H1 (cell line): ENCODE measurements around the gene TSHZ2. TPM values are rescaled to one million over a fixed set of nuclear protein-coding genes. Genes with fewer than 3 reads are reported as not detected.

ENCODE experiments used
- BCL11A ChIP-seq, 2 experiments: IDR thresholded peaks; one replicate each; pipeline ENCODE4 v1.6.1; 2011; ENCODE audit warnings: low read depth in 2 of 2, low read length in 2 of 2, mild to moderate bottlenecking in 2 of 2
- CBX5 ChIP-seq: fragments of 300-800, 300-1000 bp; sonication (generic); IDR thresholded peaks from 2 replicates; pipeline ENCODE4 v1.7.1; 2016; ENCODE audit warnings: antibody characterized with exemption, low read length, low read depth
- CBX8 ChIP-seq: fragments of 300-800, 300-1000 bp; sonication (generic); IDR thresholded peaks from 2 replicates; pipeline ENCODE4 v1.7.1; 2016; ENCODE audit warnings: low read depth, low read length, borderline replicate concordance
- KDM4A ChIP-seq: IDR thresholded peaks from one replicate; pipeline ENCODE4 v1.7.1; 2012; ENCODE audit warnings: low read depth, mild to moderate bottlenecking, moderate library complexity, low read length, inconsistent platforms; ENCODE audit not compliant: severe bottlenecking
- PHF8 ChIP-seq: fragments of 200-600 bp; sonication (generic); conservative IDR thresholded peaks from 2 replicates; pipeline ENCODE4 v1.7.1; 2012; ENCODE audit warnings: low read depth, mild to moderate bottlenecking, inconsistent platforms, low read length, moderate library complexity
- RXRA ChIP-seq: IDR thresholded peaks from 2 replicates; pipeline ENCODE4 v1.6.1; 2011; ENCODE audit warnings: low read depth, mild to moderate bottlenecking, low read length, moderate library complexity; ENCODE audit not compliant: insufficient read depth
- SUZ12 ChIP-seq: fragments of 200-600 bp; sonication (generic); IDR thresholded peaks from 2 replicates; pipeline ENCODE4 v1.6.1; 2012; ENCODE audit warnings: mild to moderate bottlenecking, inconsistent platforms, low read length, moderate library complexity, mixed read lengths
- polyA plus RNA-seq, 7 experiments: library from polyadenylated mRNA; depleted of rRNA in 3 of 7; stranded (reverse) in 5 of 7; unstranded in 2 of 7; fragments of >200 nt in 5 of 7; fragments of 200-250 nt in 2 of 7; gene quantifications; 1 replicate in 5 of 7; 2 replicates in 1 of 7; 4 replicates in 1 of 7; pipeline versions ENCODE4 v1.2.1 to v1.2.3, GENCODE V29; 2011 to 2013; ENCODE audit warnings: missing spikeins in 2 of 7, mixed read lengths in 2 of 7
- total RNA-seq: library from RNA; stranded (reverse); fragmentation: NEBNext Ultra II Directional; extraction: Animal tissue kit (Norgen Biotek cat#: 25700); gene quantifications from 2 replicates; pipeline ENCODE4 v1.2.1, GENCODE V29; 2021
- TF ChIP-seq, protein P1 (sequence below): fragments of 300-600 bp; sonication (generic); IDR thresholded peaks from 2 replicates; pipeline ENCODE4 v1.7.1; 2012; ENCODE audit warnings: low read length, moderate library complexity, mild to moderate bottlenecking, inconsistent platforms; ENCODE audit not compliant: insufficient replicate concordance
- TF ChIP-seq, protein P2 (sequence below): IDR thresholded peaks from 2 replicates; pipeline ENCODE4 v1.6.1; 2011; ENCODE audit warnings: low read depth, mild to moderate bottlenecking, low read length; ENCODE audit not compliant: insufficient read depth

TSHZ2 gene
- total and polyA plus RNA-seq, 2 of the 8 experiments (the other 6 are each of a cell fraction or from before 2014, with no cell fraction given) = 0.14 to 0.30 TPM

DNA sequence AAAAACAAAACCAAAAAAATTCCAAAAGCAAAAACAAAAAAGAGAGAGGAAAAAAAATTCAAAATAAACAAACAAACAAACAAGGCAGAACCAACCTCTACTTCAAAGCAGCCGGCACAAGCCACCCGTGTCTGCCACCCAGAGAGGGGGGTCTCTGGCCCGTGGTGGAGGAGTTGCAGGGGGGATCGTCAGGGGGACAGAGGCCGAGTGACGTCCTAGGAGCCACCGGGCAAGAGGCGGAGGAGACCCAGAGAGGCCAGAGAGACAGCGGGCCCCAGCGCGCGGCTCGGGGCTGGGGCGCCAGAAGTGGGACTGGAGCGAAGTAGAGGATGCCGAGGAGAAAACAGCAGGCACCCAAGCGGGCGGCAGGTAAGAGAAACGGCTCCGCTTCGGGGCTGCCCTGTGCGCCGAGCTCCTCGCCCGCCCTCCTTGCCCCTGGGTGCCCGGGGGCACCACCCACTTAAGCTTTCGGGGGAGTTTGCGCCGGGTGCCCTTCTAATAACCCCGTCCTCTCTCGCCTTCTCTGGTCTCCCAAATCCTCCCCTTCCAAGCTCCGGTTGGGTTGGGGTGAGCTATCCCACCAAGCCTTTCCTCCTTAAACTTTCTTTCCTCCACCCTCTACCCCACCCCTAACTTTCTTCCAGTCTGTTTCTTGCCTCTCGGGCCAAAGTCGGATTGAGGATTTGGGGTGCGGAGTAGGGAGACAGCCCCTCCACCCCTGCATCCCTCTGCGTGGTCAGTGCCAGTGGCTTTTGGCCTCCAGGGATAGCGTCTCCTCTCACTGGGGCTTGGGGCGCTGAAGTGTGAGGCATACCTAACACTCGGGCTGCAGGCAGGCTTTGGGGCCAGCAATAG is 1.0 kb downstream of the TSHZ2 start (continued):
- TF ChIP-seq, protein P1, sequence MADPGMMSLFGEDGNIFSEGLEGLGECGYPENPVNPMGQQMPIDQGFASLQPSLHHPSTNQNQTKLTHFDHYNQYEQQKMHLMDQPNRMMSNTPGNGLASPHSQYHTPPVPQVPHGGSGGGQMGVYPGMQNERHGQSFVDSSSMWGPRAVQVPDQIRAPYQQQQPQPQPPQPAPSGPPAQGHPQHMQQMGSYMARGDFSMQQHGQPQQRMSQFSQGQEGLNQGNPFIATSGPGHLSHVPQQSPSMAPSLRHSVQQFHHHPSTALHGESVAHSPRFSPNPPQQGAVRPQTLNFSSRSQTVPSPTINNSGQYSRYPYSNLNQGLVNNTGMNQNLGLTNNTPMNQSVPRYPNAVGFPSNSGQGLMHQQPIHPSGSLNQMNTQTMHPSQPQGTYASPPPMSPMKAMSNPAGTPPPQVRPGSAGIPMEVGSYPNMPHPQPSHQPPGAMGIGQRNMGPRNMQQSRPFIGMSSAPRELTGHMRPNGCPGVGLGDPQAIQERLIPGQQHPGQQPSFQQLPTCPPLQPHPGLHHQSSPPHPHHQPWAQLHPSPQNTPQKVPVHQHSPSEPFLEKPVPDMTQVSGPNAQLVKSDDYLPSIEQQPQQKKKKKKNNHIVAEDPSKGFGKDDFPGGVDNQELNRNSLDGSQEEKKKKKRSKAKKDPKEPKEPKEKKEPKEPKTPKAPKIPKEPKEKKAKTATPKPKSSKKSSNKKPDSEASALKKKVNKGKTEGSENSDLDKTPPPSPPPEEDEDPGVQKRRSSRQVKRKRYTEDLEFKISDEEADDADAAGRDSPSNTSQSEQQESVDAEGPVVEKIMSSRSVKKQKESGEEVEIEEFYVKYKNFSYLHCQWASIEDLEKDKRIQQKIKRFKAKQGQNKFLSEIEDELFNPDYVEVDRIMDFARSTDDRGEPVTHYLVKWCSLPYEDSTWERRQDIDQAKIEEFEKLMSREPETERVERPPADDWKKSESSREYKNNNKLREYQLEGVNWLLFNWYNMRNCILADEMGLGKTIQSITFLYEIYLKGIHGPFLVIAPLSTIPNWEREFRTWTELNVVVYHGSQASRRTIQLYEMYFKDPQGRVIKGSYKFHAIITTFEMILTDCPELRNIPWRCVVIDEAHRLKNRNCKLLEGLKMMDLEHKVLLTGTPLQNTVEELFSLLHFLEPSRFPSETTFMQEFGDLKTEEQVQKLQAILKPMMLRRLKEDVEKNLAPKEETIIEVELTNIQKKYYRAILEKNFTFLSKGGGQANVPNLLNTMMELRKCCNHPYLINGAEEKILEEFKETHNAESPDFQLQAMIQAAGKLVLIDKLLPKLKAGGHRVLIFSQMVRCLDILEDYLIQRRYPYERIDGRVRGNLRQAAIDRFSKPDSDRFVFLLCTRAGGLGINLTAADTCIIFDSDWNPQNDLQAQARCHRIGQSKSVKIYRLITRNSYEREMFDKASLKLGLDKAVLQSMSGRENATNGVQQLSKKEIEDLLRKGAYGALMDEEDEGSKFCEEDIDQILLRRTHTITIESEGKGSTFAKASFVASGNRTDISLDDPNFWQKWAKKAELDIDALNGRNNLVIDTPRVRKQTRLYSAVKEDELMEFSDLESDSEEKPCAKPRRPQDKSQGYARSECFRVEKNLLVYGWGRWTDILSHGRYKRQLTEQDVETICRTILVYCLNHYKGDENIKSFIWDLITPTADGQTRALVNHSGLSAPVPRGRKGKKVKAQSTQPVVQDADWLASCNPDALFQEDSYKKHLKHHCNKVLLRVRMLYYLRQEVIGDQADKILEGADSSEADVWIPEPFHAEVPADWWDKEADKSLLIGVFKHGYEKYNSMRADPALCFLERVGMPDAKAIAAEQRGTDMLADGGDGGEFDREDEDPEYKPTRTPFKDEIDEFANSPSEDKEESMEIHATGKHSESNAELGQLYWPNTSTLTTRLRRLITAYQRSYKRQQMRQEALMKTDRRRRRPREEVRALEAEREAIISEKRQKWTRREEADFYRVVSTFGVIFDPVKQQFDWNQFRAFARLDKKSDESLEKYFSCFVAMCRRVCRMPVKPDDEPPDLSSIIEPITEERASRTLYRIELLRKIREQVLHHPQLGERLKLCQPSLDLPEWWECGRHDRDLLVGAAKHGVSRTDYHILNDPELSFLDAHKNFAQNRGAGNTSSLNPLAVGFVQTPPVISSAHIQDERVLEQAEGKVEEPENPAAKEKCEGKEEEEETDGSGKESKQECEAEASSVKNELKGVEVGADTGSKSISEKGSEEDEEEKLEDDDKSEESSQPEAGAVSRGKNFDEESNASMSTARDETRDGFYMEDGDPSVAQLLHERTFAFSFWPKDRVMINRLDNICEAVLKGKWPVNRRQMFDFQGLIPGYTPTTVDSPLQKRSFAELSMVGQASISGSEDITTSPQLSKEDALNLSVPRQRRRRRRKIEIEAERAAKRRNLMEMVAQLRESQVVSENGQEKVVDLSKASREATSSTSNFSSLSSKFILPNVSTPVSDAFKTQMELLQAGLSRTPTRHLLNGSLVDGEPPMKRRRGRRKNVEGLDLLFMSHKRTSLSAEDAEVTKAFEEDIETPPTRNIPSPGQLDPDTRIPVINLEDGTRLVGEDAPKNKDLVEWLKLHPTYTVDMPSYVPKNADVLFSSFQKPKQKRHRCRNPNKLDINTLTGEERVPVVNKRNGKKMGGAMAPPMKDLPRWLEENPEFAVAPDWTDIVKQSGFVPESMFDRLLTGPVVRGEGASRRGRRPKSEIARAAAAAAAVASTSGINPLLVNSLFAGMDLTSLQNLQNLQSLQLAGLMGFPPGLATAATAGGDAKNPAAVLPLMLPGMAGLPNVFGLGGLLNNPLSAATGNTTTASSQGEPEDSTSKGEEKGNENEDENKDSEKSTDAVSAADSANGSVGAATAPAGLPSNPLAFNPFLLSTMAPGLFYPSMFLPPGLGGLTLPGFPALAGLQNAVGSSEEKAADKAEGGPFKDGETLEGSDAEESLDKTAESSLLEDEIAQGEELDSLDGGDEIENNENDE = no peak
- TF ChIP-seq KDM4A (peak; percentile 63), CBX8 (no peak), RXRA (no peak), BCL11A (IDR thresholded peaks at IDR 0.05; ENCODE audit: low read depth in 2 of 2, low read length in 2 of 2) (no peak), CBX5 (no peak), SUZ12 (peak; percentile 54), PHF8 (no peak)
- TF ChIP-seq, protein P2, sequence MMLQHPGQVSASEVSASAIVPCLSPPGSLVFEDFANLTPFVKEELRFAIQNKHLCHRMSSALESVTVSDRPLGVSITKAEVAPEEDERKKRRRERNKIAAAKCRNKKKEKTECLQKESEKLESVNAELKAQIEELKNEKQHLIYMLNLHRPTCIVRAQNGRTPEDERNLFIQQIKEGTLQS = no peak
